ENCODE measurements around the gene ADRA2B.

- TF ChIP-seq CTCF (IDR thresholded peaks at IDR 0.05) (no peak), POLR2A (IDR thresholded peaks at IDR 0.05) (no peak)
Observed at GRCh38 chr2:96163415-96163767, 47.0 kb upstream of the ADRA2B start.
